Calu3 (cell line): ENCODE results near the gene PPM1L. TPM values are rescaled to one million over a fixed set of nuclear protein-coding genes. Genes with fewer than 3 reads are reported as not detected.

Experiments used
- BruUV-seq: library from RNA; stranded (reverse); fragments of 400-500 nt; replicated peaks from 2 replicates; lab custom pipeline; 2021; lab: Mats Ljungman, UMichigan
- CTCF ChIA-PET: fragments of 300-600 bp; sonication (Branson Sonifier 250); formaldehyde crosslinking; loops from one replicate; lab custom pipeline; 2022; ENCODE audit warnings: antibody characterized with exemption; lab: Charles Lee
- DNase-seq: peaks from one replicate; pipeline ENCODE4 v3.0.0; 2022
- H3K27ac Mint-ChIP-seq: one replicate; pipeline ENCODE4 v1.8.0; 2022; ENCODE audit warnings: mixed read lengths; ENCODE audit not compliant: unreplicated experiment
- H3K27me3 Mint-ChIP-seq: one replicate; pipeline ENCODE4 v1.8.0; 2022; ENCODE audit warnings: mixed read lengths; ENCODE audit not compliant: unreplicated experiment
- H3K36me3 Mint-ChIP-seq: one replicate; pipeline ENCODE4 v1.8.0; 2022; ENCODE audit warnings: mild to moderate bottlenecking, moderate library complexity, mixed read lengths; ENCODE audit not compliant: insufficient read depth, unreplicated experiment
- H3K4me1 Mint-ChIP-seq: one replicate; pipeline ENCODE4 v1.8.0; 2022; ENCODE audit warnings: mild to moderate bottlenecking, low read depth, mixed read lengths; ENCODE audit not compliant: unreplicated experiment
- H3K4me3 Mint-ChIP-seq: one replicate; pipeline ENCODE4 v1.8.0; 2022; ENCODE audit warnings: mild to moderate bottlenecking, low read depth, moderate library complexity, mixed read lengths; ENCODE audit not compliant: unreplicated experiment
- H3K9me3 Mint-ChIP-seq: one replicate; pipeline ENCODE4 v1.8.0; 2022; ENCODE audit warnings: low read depth, mixed read lengths; ENCODE audit not compliant: unreplicated experiment
- CTCF ChIP-seq: fragments of 200-600 bp; IDR thresholded peaks from one replicate; pipeline ENCODE4 v1.8.0; 2022; ENCODE audit warnings: antibody characterized with exemption; ENCODE audit not compliant: unreplicated experiment
- intact Hi-C: fragments of 100-400 bp; cut with micrococcal nuclease; formaldehyde crosslinking; loops from one replicate; pipeline ENCODE4 v1.10.0; 2022; ENCODE audit not compliant: unreplicated experiment
- total RNA-seq: library from RNA; stranded (reverse); gene quantifications from 2 replicates; pipeline ENCODE4 v1.2.3, GENCODE V29; 2022

Gene PPM1L
- total RNA-seq, 1 experiment from 2014 or later = 18.4 TPM

- no peaks in the 10 kb centered on the region for H3K36me3 Mint-ChIP-seq
- DNase-seq = no peak
- intact Hi-C loops = no loop called here
- H3K27me3 Mint-ChIP-seq = no peaks in the 10 kb centered on the region
- H3K27ac Mint-ChIP-seq = no peak overlapping the region
- CTCF ChIA-PET = no interaction called here
- no peak for TF ChIP-seq CTCF
- no TSS peak for BruUV-seq
- H3K9me3 Mint-ChIP-seq = no peaks in the 10 kb centered on the region
- peaks cover 6% of the 10 kb centered on the region for H3K4me1 Mint-ChIP-seq
- no peak overlapping the region for H3K4me3 Mint-ChIP-seq
These were observed 118.7 kb downstream of the PPM1L start for GRCh38 chr3:160874736-160875135.

GRCh38 chr3:160876643-160877042 lies 120.6 kb downstream of the PPM1L start:
- H3K27me3 Mint-ChIP-seq = no peaks in the 10 kb centered on the region
- no peak overlapping the region for H3K4me3 Mint-ChIP-seq
- no peaks in the 10 kb centered on the region for H3K36me3 Mint-ChIP-seq
- CTCF ChIA-PET = no interaction called here
- H3K4me1 Mint-ChIP-seq = no peaks in the 10 kb centered on the region
- TF ChIP-seq CTCF = no peak
- H3K9me3 Mint-ChIP-seq = no peaks in the 10 kb centered on the region
- no peak for DNase-seq
- no peak overlapping the region for H3K27ac Mint-ChIP-seq
- no TSS peak for BruUV-seq
- intact Hi-C loops = no loop called here

- Mint-ChIP-seq H3K27me3 (no peaks in the 10 kb centered on the region), H3K4me1 (no peaks in the 10 kb centered on the region), H3K9me3 (no peaks in the 10 kb centered on the region), H3K36me3 (no peaks in the 10 kb centered on the region), H3K4me3 (no peak overlapping the region), H3K27ac (no peak overlapping the region)
- no peak for DNase-seq
- intact Hi-C loops = no loop called here
- TF ChIP-seq CTCF = no peak
- CTCF ChIA-PET = no interaction called here
- no TSS peak for BruUV-seq
These were observed 123.8 kb downstream of the PPM1L start for GRCh38 chr3:160879859-160880258.

- intact Hi-C loops = no loop called here
- DNase-seq = no peak
- Mint-ChIP-seq H3K27me3 (no peaks in the 10 kb centered on the region), H3K27ac (no peak overlapping the region), H3K36me3 (no peaks in the 10 kb centered on the region), H3K4me1 (no peaks in the 10 kb centered on the region), H3K4me3 (no peak overlapping the region), H3K9me3 (peaks cover 5% of the 10 kb centered on the region)
- no peak for TF ChIP-seq CTCF
- BruUV-seq = no TSS peak
- CTCF ChIA-PET = no interaction called here
These were observed 127.3 kb downstream of the PPM1L start for GRCh38 chr3:160883373-160883772.
